GM20431 (cell line): ENCODE data around the gene RASD1.
"Not testable (repeated sequence)": the region's sequence is repeated elsewhere in the genome, so short reads cannot be mapped to it uniquely, and the experiment has no call there.

Experiments used
- in situ Hi-C: fragments of 300-500 bp; cut with MseI, MboI; formaldehyde crosslinking; loops from one replicate; pipeline ENCODE4 v1.15.0; 2020; ENCODE audit warnings: low sequenced_read_pairs; ENCODE audit not compliant: unreplicated experiment

RASD1 gene

GRCh38 chr17:17481860-17482259, 14.3 kb downstream of the RASD1 start:
- in situ Hi-C loops, result no loop called here

- in situ Hi-C loops, result no loop called here
Measured at GRCh38 chr17:17480593-17481148, 15.5 kb downstream of the RASD1 start.

DNA sequence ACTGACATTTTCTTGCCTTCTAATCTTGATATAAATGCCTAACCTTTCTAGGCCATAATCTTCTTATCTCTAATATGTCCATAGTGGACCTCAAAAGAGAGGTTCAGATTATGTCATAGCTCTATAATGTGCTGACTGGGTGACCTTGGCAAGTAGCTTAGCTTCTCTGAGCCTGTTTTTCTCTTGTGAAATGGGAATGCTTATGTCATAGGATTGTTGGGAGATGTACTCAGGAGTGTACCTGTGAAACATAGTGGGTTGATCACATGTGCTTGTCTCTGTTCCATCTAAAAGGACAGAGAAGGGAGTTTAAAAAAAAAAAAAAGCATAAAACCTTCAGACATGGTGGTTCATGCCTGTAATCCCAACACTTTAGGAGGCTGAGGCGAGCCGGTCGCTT, 17.0 kb downstream of the RASD1 start:
- in situ Hi-C loops, result no loop called here

DNA sequence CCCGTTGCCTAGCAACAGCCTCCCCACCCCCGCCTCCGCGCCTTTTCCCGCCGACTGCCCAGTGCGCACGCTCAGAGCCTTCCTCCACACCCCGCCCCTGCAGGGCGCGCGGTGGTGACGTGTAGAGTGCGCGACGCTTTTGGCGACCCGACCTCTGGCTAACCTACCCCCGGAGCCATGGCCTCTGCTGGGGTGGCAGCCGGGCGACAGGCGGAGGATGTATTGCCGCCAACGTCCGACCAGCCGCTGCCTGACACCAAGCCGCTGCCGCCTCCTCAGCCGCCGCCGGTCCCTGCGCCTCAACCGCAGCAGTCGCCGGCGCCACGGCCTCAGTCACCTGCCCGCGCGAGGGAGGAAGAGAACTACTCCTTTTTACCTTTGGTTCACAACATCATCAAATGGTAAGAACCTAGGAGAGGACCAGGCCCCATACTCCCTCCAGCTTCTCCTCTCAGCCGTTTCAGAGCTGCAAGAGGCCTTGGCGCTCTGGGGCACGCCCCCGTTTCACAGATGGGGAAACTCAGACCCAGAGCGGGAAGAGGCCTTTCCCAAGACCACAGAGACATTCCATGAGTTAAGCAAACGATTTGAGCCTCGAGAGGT, 19.2 kb downstream of the RASD1 start, which contains the start of gene MED9:
TSS of gene MED9 (plus strand) at position 136 of the 603 bp plus-strand sequence. CDS start at position 178, 42 bp downstream.
- in situ Hi-C loops, result no loop called here

GRCh38 chr17:17474341-17474740, 21.9 kb downstream of the RASD1 start:
- in situ Hi-C loops, result no loop called here

GRCh38 chr17:17472333-17472920, 23.8 kb downstream of the RASD1 start:
- in situ Hi-C loops, result no loop called here

- in situ Hi-C loops, result no loop called here
Measured at GRCh38 chr17:17469996-17470395, 26.2 kb downstream of the RASD1 start.

DNA sequence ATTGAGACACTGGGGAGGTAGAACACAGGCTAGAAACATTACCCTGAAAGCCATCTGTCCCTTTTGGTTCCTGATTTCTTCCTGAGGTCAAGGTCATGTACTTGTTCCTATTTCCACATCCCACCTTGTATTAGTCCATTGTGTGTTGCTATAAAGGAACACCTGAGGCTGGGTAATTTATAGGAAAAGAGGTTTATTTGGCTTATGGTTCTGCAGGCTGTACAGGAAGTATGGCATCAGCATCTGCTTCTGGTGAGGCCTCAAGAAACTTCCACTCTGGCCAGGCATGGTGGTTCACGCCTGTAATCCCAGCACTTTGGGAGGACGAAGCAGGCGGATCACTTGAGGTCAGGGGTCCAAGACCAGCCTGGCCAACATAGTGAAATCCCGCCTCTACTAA, 26.8 kb downstream of the RASD1 start:
- in situ Hi-C loops, result no loop called here

- in situ Hi-C loops, result no loop called here
Measured at GRCh38 chr17:17468217-17469010, 27.8 kb downstream of the RASD1 start.

GRCh38 chr17:17467720-17468119, 28.5 kb downstream of the RASD1 start:
- in situ Hi-C loops, result no loop called here

DNA sequence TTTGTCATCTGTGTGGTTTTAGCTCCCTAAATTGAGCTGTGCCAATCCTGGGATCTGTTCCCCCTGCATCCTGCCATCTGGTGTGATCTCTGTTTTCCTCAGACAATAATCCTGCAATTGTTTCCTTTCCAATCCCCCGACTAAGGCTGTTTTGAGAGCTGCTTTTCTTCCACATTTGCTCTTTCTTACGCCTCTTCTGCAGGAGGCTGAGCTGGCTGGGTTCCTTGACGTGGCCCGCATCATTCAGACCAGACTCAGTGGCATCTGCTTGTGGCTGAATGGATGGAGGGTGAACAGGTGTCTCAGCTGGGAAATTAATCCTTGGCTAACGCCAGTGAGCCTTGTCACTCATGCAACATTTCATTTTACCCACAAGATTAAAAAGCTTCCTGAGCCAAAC, 29.2 kb downstream of the RASD1 start:
- in situ Hi-C loops, result no loop called here

DNA sequence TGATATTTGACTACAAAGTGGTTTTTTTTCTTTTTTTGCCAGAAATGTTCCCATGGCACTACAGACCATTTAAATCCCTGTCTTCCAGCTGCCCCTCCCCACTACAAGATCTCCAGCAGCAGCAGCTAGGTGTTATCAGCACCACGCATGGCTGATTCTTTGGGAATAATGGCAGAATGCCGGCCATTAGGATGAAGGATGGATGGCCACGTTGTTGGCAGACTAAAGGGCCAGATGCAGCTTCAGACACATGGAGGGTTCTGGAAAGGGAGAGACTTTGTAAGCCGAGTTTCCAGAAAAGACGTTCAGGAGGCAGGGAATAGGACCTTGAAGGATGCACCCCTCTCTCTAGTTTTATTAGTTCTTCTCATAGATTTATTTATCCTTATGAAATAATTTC, 29.7 kb downstream of the RASD1 start:
- in situ Hi-C loops, result no loop called here

DNA sequence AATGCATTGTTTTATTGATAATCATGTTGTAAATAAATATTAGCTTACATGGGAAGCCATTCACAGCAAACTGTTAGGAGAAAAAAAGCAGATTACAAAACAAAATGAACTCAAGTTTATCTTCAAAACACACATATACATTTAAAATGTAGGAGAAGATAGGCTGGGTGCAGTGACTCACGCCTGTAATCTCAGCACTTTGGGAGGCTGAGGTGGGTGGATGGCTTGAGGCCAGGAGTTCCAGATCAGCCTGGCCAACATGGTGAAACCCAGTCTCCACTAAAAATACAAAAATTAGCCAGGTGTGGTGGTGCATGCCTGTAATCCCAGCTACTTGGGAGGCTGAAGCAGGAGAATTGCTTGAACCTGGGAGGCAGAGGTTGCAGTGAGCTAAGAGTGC, 30.3 kb downstream of the RASD1 start:
- in situ Hi-C loops, result not testable (repeated sequence)

GRCh38 chr17:17463821-17464220, 32.4 kb downstream of the RASD1 start:
- in situ Hi-C loops, result no loop called here

DNA sequence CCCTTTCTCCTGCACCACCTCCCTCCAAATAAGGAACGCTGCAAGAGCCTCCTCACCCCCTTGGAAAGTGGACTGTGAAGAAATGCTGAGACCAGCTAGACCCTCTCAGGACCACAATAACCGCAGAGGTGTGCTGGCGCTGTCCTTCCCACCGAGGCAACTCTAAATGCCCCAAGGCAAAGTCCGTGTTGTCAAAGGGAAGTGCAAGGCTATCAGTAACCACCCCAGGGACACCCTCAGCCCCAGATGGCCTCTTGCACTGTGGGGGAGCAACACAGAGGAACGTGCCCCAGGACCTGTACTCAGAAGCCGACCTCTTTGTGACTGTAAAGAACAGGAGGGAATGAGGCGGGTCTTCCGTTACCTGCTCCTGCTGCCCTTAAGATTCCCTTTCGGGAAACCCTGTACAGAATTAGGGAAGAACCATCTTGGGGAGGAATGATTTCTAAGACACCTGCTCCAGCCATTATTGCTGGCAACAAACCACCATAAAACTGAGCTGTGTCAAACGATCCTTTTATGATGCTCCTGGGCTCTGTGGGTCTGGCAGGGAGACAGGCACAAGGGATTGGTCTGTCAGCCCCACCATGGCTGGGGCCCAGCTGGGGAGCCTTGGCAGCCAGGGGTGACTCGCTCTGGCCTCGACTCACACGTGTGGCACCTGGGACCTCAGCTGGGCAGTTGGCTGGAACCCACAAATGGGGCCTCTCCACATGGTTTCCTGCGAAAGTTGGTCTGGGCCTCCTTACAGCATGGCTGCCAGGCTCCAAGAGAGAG, 34.0 kb downstream of the RASD1 start:
- in situ Hi-C loops, result no loop called here

- in situ Hi-C loops, result no loop called here
Measured at GRCh38 chr17:17460038-17460437, 36.2 kb downstream of the RASD1 start.

GRCh38 chr17:17457680-17458079, 38.5 kb downstream of the RASD1 start:
- in situ Hi-C loops, result no loop called here

GRCh38 chr17:17456251-17456650, 39.9 kb downstream of the RASD1 start:
- in situ Hi-C loops, result no loop called here

DNA sequence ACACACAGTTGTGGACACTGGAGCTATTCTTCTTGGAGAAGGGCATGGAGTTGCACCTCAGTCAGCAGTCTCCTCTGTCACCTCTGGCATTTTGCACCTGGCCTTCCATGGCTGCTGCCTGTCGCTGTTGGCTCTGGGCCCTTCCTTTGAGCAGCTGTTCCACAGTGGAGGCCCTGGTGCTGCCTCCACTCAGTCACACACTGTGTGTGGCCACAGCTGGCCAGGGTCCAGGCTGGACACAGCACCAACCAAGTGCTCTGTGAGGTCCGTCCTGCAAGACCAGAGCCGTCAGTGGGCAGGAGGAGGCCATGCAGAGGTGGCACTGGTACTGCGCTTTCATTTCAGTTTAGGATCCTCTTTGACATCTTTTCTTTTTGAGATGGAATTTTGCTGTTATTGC, 41.0 kb downstream of the RASD1 start:
- in situ Hi-C loops, result no loop called here

- in situ Hi-C loops, result not testable (repeated sequence)
Measured at GRCh38 chr17:17454700-17455099, 41.5 kb downstream of the RASD1 start.
